HCT116 (cell line): ENCODE data around the gene CMTM8. TPM values are rescaled to one million over a fixed set of nuclear protein-coding genes. Genes with fewer than 3 reads are reported as not detected.
A peak's percentile ranks its signal among the peaks of the same experiment; 100 is the strongest.

Experiments used
- ATAC-seq: fragments of 200-7000 bp; cut with Tn5 transposase; 2 replicates; pipeline ENCODE4 v1.9.1; 2020; ENCODE audit warnings: mild to moderate bottlenecking, moderate library complexity
- BruUV-seq: library from RNA; stranded (reverse); fragments of 400-500 nt; replicated peaks from 2 replicates; lab custom pipeline; 2021; lab: Mats Ljungman, UMichigan
- CTCF ChIA-PET: fragments of 300-600 bp; sonication (Branson Sonifier 250); formaldehyde crosslinking; loops from one replicate; lab custom pipeline; 2021; ENCODE audit warnings: antibody characterized with exemption; lab: Charles Lee
- POLR2A ChIA-PET: fragments of 300-600, 350-600 bp; sonication (Branson Sonifier 250); formaldehyde crosslinking; loops from one replicate; lab custom pipeline; 2021; ENCODE audit warnings: antibody characterized with exemption; lab: Charles Lee
- RAD21 ChIA-PET, 2 experiments: fragments of 300-600 bp; sonication (Branson Sonifier 250); formaldehyde crosslinking; loops; one replicate each; lab custom pipeline; 2023; ENCODE audit warnings: low total read pairs in 2 of 2; ENCODE audit not compliant: uncharacterized antibody in 2 of 2, unreplicated experiment in 2 of 2, low non-redundant PET in 1 of 2; lab: Charles Lee
- DNase-seq: peaks from one replicate; pipeline ENCODE4 v3.0.0-alpha.2; 2010; ENCODE audit warnings: low read depth, low spot score
- H2AFZ ChIP-seq: fragments of 200-600 bp; shearing (Covaris generic), sonication (generic); 2 replicates; pipeline ENCODE4 v1.6.1; 2017; ENCODE audit warnings: low read depth, mixed run types, mixed read lengths, antibody characterized with exemption, low read length; ENCODE audit not compliant: poor library complexity, severe bottlenecking
- H3K27ac ChIP-seq: 2 replicates; pipeline ENCODE4 v1.5.1; 2012; ENCODE audit warnings: low read depth, low read length
- H3K27me3 ChIP-seq: fragments of 200-600 bp; sonication (generic); 2 replicates; pipeline ENCODE4 v1.6.1; 2016; ENCODE audit warnings: mixed run types, low read length, mixed read lengths; ENCODE audit not compliant: insufficient read depth
- H3K36me3 ChIP-seq, 2 experiments: fragments of 200-500 bp in 1 of 2; fragments of 200-600 bp in 1 of 2; sonication (Bioruptor generic) in 1 of 2; sonication (generic) in 1 of 2; 2 replicates each; pipeline versions ENCODE4 v1.5.1 to v1.6.1; 2014 to 2016; ENCODE audit warnings: low read length in 2 of 2, inconsistent platforms in 1 of 2, mixed read lengths in 1 of 2, mixed run types in 1 of 2; ENCODE audit not compliant: insufficient read depth in 2 of 2, control insufficient read depth in 1 of 2
- H3K4me1 ChIP-seq, 2 experiments: fragments of 200-600 bp in 1 of 2; sonication (generic) in 1 of 2; 2 replicates each; pipeline versions ENCODE4 v1.5.1 to v1.6.1; 2012 to 2017; ENCODE audit warnings: low read length in 2 of 2, inconsistent platforms in 1 of 2, mild to moderate bottlenecking in 1 of 2, mixed read lengths in 1 of 2, mixed run types in 1 of 2, moderate library complexity in 1 of 2; ENCODE audit not compliant: insufficient read depth in 2 of 2, control insufficient read depth in 1 of 2
- H3K4me2 ChIP-seq: fragments of 200-600 bp; sonication (generic); 2 replicates; pipeline ENCODE4 v1.6.1; 2017; ENCODE audit warnings: mixed run types, low read length, mixed read lengths
- H3K4me3 ChIP-seq, 2 experiments: fragments of 200-600 bp in 1 of 2; sonication (generic) in 1 of 2; replicated peaks in 1 of 2; 2 replicates each; pipeline ENCODE4 v1.5.1; 2011 to 2016; ENCODE audit warnings: low read length in 2 of 2, control low read depth in 1 of 2, low read depth in 1 of 2, mild to moderate bottlenecking in 1 of 2, mixed read lengths in 1 of 2, mixed run types in 1 of 2
- H3K79me2 ChIP-seq: fragments of 200-600 bp; sonication (generic); 2 replicates; pipeline ENCODE4 v1.6.1; 2017; ENCODE audit warnings: mild to moderate bottlenecking, mixed run types, low read length, moderate library complexity, mixed read lengths; ENCODE audit not compliant: insufficient read depth
- H3K9ac ChIP-seq: fragments of 200-600 bp; sonication (generic); 2 replicates; pipeline ENCODE4 v1.6.1; 2016; ENCODE audit warnings: low read length, mixed read lengths
- H3K9me2 ChIP-seq: fragments of 200-600 bp; sonication (generic), shearing (Covaris generic); 2 replicates; pipeline ENCODE4 v1.6.1; 2017; ENCODE audit warnings: mixed run types, mild to moderate bottlenecking, moderate library complexity; ENCODE audit not compliant: insufficient read depth
- H3K9me3 ChIP-seq, 2 experiments: fragments of 200-500 bp in 1 of 2; fragments of 200-600 bp in 1 of 2; sonication (Bioruptor generic) in 1 of 2; sonication (generic) in 1 of 2; 2 replicates each; pipeline ENCODE4 v1.6.1; 2014 to 2017; ENCODE audit warnings: low read length in 2 of 2, mixed read lengths in 2 of 2, inconsistent platforms in 1 of 2, low read depth in 1 of 2, mild to moderate bottlenecking in 1 of 2, mixed run types in 1 of 2, moderate library complexity in 1 of 2; ENCODE audit not compliant: control insufficient read depth in 1 of 2, insufficient read depth in 1 of 2
- H4K20me1 ChIP-seq: fragments of 200-600 bp; sonication (generic), shearing (Covaris generic); 2 replicates; pipeline ENCODE4 v1.6.1; 2017; ENCODE audit warnings: mixed run types, mild to moderate bottlenecking, moderate library complexity; ENCODE audit not compliant: insufficient read depth
- CBX3 ChIP-seq: IDR thresholded peaks from 2 replicates; pipeline ENCODE4 v1.6.1; 2012; ENCODE audit warnings: low read depth
- CEBPB ChIP-seq: IDR thresholded peaks from 2 replicates; pipeline ENCODE4 v1.6.1; 2012; ENCODE audit warnings: low read depth
- ELF1 ChIP-seq: IDR thresholded peaks from 2 replicates; pipeline ENCODE4 v1.6.1; 2012; ENCODE audit warnings: low read depth, borderline replicate concordance
- EZH2phosphoT487 ChIP-seq: fragments of 200-600 bp; IDR thresholded peaks from 2 replicates; pipeline ENCODE4 v1.6.1; 2018; ENCODE audit warnings: antibody characterized with exemption, borderline replicate concordance
- FOSL1 ChIP-seq: IDR thresholded peaks from 2 replicates; pipeline ENCODE4 v1.6.1; 2012; ENCODE audit warnings: low read depth
- JUND ChIP-seq: IDR thresholded peaks from 2 replicates; pipeline ENCODE4 v1.6.1; 2012
- MAX ChIP-seq: IDR thresholded peaks from 2 replicates; pipeline ENCODE4 v1.6.1; 2012
- POLR2AphosphoS5 ChIP-seq: IDR thresholded peaks from 2 replicates; pipeline ENCODE4 v1.6.1; 2011; ENCODE audit warnings: mild to moderate bottlenecking, low read depth, low read length, moderate library complexity
- REST ChIP-seq: IDR thresholded peaks from 2 replicates; pipeline ENCODE4 v1.6.1; 2012; ENCODE audit warnings: low read depth
- SP1 ChIP-seq: IDR thresholded peaks from 2 replicates; pipeline ENCODE4 v1.6.1; 2012; ENCODE audit warnings: low read depth
- YY1 ChIP-seq: IDR thresholded peaks from 2 replicates; pipeline ENCODE4 v1.6.1; 2011; ENCODE audit warnings: low read length, low read depth, moderate library complexity, mild to moderate bottlenecking; ENCODE audit not compliant: insufficient replicate concordance; ENCODE audit errors: extremely low read depth
- ZFX ChIP-seq: fragments of 450-650 bp; IDR thresholded peaks from 2 replicates; pipeline ENCODE4 v1.6.1; 2017
- ZNF274 ChIP-seq: fragments of 200-500 bp; sonication (Bioruptor generic); IDR thresholded peaks from 2 replicates; pipeline ENCODE4 v1.6.1; 2014; ENCODE audit warnings: mild to moderate bottlenecking, low read depth, low read length, inconsistent platforms
- intact Hi-C: fragments of 100-400 bp; cut with micrococcal nuclease; formaldehyde crosslinking; loops from 2 replicates; pipeline ENCODE4 v1.10.0; 2022
- total RNA-seq: library from RNA; stranded (reverse); gene quantifications from one replicate; pipeline ENCODE4 v1.2.1, GENCODE V29; 2021; ENCODE audit not compliant: unreplicated experiment
- TF ChIP-seq, protein P1 (sequence below): IDR thresholded peaks from 2 replicates; pipeline ENCODE4 v1.6.1; 2011; ENCODE audit warnings: mild to moderate bottlenecking, low read length, moderate library complexity; ENCODE audit not compliant: insufficient replicate concordance; ENCODE audit errors: extremely low read depth
- TF ChIP-seq, protein P2 (sequence below): IDR thresholded peaks from 2 replicates; pipeline ENCODE4 v1.6.1; 2012

CMTM8 gene
- total RNA-seq, 1 experiment from 2014 or later: 19.4 TPM

- TF ChIP-seq, protein P1, sequence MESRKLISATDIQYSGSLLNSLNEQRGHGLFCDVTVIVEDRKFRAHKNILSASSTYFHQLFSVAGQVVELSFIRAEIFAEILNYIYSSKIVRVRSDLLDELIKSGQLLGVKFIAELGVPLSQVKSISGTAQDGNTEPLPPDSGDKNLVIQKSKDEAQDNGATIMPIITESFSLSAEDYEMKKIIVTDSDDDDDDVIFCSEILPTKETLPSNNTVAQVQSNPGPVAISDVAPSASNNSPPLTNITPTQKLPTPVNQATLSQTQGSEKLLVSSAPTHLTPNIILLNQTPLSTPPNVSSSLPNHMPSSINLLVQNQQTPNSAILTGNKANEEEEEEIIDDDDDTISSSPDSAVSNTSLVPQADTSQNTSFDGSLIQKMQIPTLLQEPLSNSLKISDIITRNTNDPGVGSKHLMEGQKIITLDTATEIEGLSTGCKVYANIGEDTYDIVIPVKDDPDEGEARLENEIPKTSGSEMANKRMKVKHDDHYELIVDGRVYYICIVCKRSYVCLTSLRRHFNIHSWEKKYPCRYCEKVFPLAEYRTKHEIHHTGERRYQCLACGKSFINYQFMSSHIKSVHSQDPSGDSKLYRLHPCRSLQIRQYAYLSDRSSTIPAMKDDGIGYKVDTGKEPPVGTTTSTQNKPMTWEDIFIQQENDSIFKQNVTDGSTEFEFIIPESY: no peak
- TF ChIP-seq POLR2AphosphoS5 (no peak), SP1 (no peak), FOSL1 (no peak), MAX (no peak), YY1 (no peak), JUND (no peak), ZFX (no peak), CEBPB (no peak)
Observed at GRCh38 chr3:32310918-32311839, 72.7 kb downstream of the CMTM8 start (continued).

- RAD21 ChIA-PET: no interaction called here
- Histone ChIP-seq H3K9me3 (no peaks in the 10 kb centered on the region), H3K27ac (peak overlapping the region; percentile 62), H3K27me3 (no peaks in the 10 kb centered on the region), H3K4me1 (peaks cover 37 to 51% of the 10 kb centered on the region in 2 experiments), H3K9ac (peak overlapping the region; percentile 44; the same call in 1 of the 2 replicates), H3K4me2 (peak overlapping the region; percentile 79), H3K4me3 (no peak overlapping the region), H3K9me2 (no peaks in the 10 kb centered on the region), H3K79me2 (peaks cover 41% of the 10 kb centered on the region), H3K36me3 (no peaks in the 10 kb centered on the region), H4K20me1 (no peaks in the 10 kb centered on the region), H2AFZ (no peak overlapping the region)
- intact Hi-C loops: no loop called here
- POLR2A ChIA-PET: interaction anchor here (0.9 kb wide), 1 partner anchor 15 kb away, joined by 3 read pairs; no protein-coding TSS in a partner anchor
- no TSS peak for BruUV-seq
- CTCF ChIA-PET: no interaction called here
- TF ChIP-seq FOSL1 (no peak), EZH2phosphoT487 (no peak), POLR2AphosphoS5 (no peak), SP1 (no peak), ZNF274 (no peak), REST (no peak), ZFX (no peak), CBX3 (no peak), ELF1 (no peak)
- TF ChIP-seq, protein P2, sequence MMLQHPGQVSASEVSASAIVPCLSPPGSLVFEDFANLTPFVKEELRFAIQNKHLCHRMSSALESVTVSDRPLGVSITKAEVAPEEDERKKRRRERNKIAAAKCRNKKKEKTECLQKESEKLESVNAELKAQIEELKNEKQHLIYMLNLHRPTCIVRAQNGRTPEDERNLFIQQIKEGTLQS: no peak
- ATAC-seq (no peak), DNase-seq (no peak)
Observed at GRCh38 chr3:32312251-32312650, 73.8 kb downstream of the CMTM8 start.
